Esophagus muscularis mucosa (tissue), 4 donors: Measurements from ENCODE around the gene MAST4. TPM values are rescaled to one million over a fixed set of nuclear protein-coding genes. Genes with fewer than 3 reads are reported as not detected.

Experiments
- DNase-seq: peaks from one replicate; pipeline ENCODE4 v3.0.0-alpha.2; 2017; ENCODE audit errors: extremely low spot score
- H3K27ac ChIP-seq, 4 donors: fragments of 200-600 bp; sonication (generic); replicated peaks in 1 of 4; 1 replicate in 3 of 4; 2 replicates in 1 of 4; pipeline ENCODE4 v1.5.1; 2016 to 2019; ENCODE audit warnings: mild to moderate bottlenecking in 1 of 4
- H3K27me3 ChIP-seq, 4 donors: fragments of 200-600 bp; sonication (generic); one replicate each; pipeline versions ENCODE4 v1.5.1 to v1.6.0; 2016 to 2019
- H3K36me3 ChIP-seq, 4 donors: fragments of 200-600 bp; sonication (generic); one replicate each; pipeline ENCODE4 v1.5.1; 2016 to 2019
- H3K4me1 ChIP-seq, 4 donors: fragments of 200-600 bp; sonication (generic); one replicate each; pipeline ENCODE4 v1.5.1; 2016 to 2019
- H3K4me3 ChIP-seq, 4 donors: fragments of 200-600 bp; sonication (generic); 1 replicate in 2 of 4; 2 replicates in 2 of 4; pipeline ENCODE4 v1.5.1; 2016 to 2019; ENCODE audit warnings: mild to moderate bottlenecking in 4 of 4, moderate library complexity in 1 of 4
- H3K9me3 ChIP-seq, 4 donors: fragments of 200-600 bp; sonication (generic); 1 replicate in 3 of 4; 2 replicates in 1 of 4; pipeline ENCODE4 v1.5.1; 2016 to 2019
- CTCF ChIP-seq, 3 experiments: fragments of 200-600 bp in 2 of 3; fragments of 450-650 bp in 1 of 3; sonication (generic) in 2 of 3; IDR thresholded peaks; one replicate each; pipeline ENCODE4 v1.5.1; 2017 to 2019; ENCODE audit warnings: antibody characterized with exemption in 3 of 3, mild to moderate bottlenecking in 2 of 3, moderate library complexity in 1 of 3
- EP300 ChIP-seq: sonication (generic); formaldehyde crosslinking; IDR thresholded peaks from one replicate; pipeline ENCODE4 v1.6.1; 2017; ENCODE audit warnings: antibody characterized with exemption
- POLR2A ChIP-seq: fragments of 450-650 bp; IDR thresholded peaks from one replicate; pipeline ENCODE4 v1.6.1; 2017; ENCODE audit warnings: antibody characterized with exemption, moderate library complexity, mild to moderate bottlenecking, low read depth
- POLR2AphosphoS5 ChIP-seq, 2 donors: sonication (generic); formaldehyde crosslinking; IDR thresholded peaks; one replicate each; pipeline ENCODE4 v1.6.1; 2017; ENCODE audit warnings: antibody characterized with exemption in 2 of 2
- WGBS: methylation state at CpG from one replicate; pipeline ENCODE4 v1.1.5; 2018; 5-methylcytosine and 5-hydroxymethylcytosine counted together
- intact Hi-C: fragments of 100-400 bp; cut with DNase I; formaldehyde crosslinking; loops from one replicate; pipeline ENCODE4 v1.15.1; 2023
- total RNA-seq, 4 donors: library from RNA; depleted of rRNA; stranded (reverse); fragments of >200 nt; gene quantifications; one replicate each; pipeline versions ENCODE4 v1.1.0 to v1.2.1, GENCODE V29; 2016

MAST4 gene
- total RNA-seq, 4 donors from 2014 or later: 26.2 to 39.7 (median 35.8) TPM

DNA sequence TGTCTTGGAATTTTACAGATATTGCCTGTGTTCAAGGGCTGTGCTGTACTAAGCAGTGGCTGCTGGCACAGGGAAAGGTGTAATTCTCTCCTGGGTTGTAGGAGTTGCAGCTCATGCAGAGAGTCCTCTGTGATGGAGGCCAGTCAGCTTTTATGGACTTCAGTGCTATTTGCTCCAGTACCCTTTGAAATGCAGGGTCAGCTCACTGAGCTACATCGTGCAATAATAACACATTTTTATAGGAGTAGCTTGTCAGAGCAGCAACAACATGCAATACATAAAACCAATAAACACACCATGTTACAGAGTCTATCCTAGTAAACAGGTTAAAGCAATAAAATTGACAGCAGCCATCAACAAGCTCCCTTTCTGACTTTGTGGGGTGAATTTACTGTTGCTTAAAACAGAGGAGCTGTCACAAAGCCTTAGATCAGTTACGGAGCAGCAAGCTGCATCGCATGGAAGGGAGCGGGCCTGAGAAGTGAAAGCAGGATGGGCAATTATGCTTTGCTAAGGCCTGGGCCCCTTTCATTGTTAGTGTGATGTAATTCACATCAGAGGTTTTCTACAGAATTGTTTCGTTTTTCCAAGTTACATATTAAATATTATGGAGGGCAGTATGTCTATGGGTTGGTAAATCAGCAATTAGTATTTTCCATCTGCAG lies 583.6 kb downstream of the MAST4 start:
- no peak overlapping the region for H3K27ac ChIP-seq
- no peak for TF ChIP-seq POLR2A
- no peak for TF ChIP-seq POLR2AphosphoS5 (IDR thresholded peaks at IDR 0.05)
- no peak for TF ChIP-seq CTCF (IDR thresholded peaks at IDR 0.05)
- TF ChIP-seq EP300: no peak
- WGBS: 96% methylated on average over 5 of the region's 5 CpGs
- no peak overlapping the region for H3K4me3 ChIP-seq
- no peaks in the 10 kb centered on the region for H3K27me3 ChIP-seq
- H3K4me1 ChIP-seq: peaks cover 8 to 16% (median 12%) of the 10 kb centered on the region in 4 donors
- no peaks in the 10 kb centered on the region for H3K36me3 ChIP-seq
- DNase-seq: no peak
- no peaks in the 10 kb centered on the region for H3K9me3 ChIP-seq
- intact Hi-C loops: no loop called here

GRCh38 chr5:67181648-67182221 lies 585.5 kb downstream of the MAST4 start:
- no peaks in the 10 kb centered on the region for H3K9me3 ChIP-seq
- intact Hi-C loops: no loop called here
- no peak for DNase-seq
- TF ChIP-seq POLR2A (no peak), CTCF (IDR thresholded peaks at IDR 0.05) (no peak), POLR2AphosphoS5 (IDR thresholded peaks at IDR 0.05) (no peak), EP300 (no peak)
- peak overlapping the region in 2 of 4 donors; percentile 30 to 40 for H3K27ac ChIP-seq
- no peaks in the 10 kb centered on the region for H3K36me3 ChIP-seq
- no peaks in the 10 kb centered on the region for H3K27me3 ChIP-seq
- H3K4me1 ChIP-seq: peaks cover 8 to 16% (median 12%) of the 10 kb centered on the region in 4 donors
- no peak overlapping the region for H3K4me3 ChIP-seq
- 75% methylated on average over 5 of the region's 5 CpGs for WGBS

DNA sequence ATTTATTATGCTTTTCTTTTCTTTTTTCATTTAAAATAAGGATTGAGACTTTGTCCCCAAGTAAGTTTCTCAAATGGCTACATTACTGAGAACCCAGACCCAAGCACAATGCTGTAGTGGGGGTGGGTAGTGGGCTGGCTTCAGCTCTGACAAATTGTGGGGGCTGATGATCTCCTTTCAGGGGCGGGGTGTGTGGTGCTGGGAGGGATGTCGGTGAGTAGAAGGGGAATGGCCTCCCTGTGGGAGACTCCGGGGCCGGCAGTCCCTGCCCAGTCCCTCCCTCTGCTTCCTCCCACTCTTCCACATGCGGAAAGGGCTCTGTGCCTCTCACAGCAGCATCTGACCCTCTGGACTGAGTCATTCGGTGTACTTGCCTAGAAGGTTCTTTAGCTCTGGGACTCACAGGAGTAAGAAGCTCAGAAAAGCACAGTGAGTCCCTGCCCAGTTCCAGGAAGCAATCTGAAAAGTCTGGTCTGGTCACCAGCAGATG lies 586.2 kb downstream of the MAST4 start:
- intact Hi-C loops: no loop called here
- no peaks in the 10 kb centered on the region for H3K36me3 ChIP-seq
- DNase-seq: no peak
- H3K27ac ChIP-seq: peak overlapping the region in 3 of 4 donors; percentile 16 to 40 (median 30)
- WGBS: 31% methylated on average over 6 of the region's 6 CpGs
- TF ChIP-seq POLR2AphosphoS5 (IDR thresholded peaks at IDR 0.05) (peak; percentile 12 to 58), CTCF (IDR thresholded peaks at IDR 0.05) (no peak), POLR2A (no peak), EP300 (no peak)
- no peak overlapping the region for H3K4me3 ChIP-seq
- H3K27me3 ChIP-seq: no peaks in the 10 kb centered on the region
- H3K4me1 ChIP-seq: peaks cover 8 to 16% (median 12%) of the 10 kb centered on the region in 4 donors
- H3K9me3 ChIP-seq: no peaks in the 10 kb centered on the region

DNA sequence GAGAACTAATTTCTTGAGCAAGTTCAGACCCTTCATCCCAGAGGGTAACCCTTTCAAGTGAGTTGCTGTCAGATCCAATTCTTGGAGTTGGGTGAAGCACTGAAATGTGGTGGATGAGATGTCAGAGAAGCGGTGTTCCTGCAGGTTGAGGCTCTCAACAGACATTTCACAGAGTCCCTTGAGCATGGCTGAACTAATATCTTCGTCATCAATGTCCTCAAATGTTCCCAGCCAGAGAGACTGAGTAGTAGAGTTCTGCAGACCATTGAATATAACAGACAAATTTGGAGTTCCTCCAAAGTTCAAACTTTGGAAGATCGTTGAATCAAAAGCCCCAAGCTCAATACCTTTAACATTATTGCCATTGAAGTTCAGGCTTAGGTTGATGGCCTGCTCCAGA lies 587.7 kb downstream of the MAST4 start:
- WGBS: 96% methylated on average over 3 of the region's 3 CpGs
- Histone ChIP-seq H3K4me1 (peaks cover 8 to 16% (median 12%) of the 10 kb centered on the region in 4 donors), H3K36me3 (no peaks in the 10 kb centered on the region), H3K9me3 (no peaks in the 10 kb centered on the region), H3K4me3 (no peak overlapping the region), H3K27ac (no peak overlapping the region), H3K27me3 (no peaks in the 10 kb centered on the region)
- TF ChIP-seq CTCF (IDR thresholded peaks at IDR 0.05): no peak
- no peak for TF ChIP-seq POLR2AphosphoS5 (IDR thresholded peaks at IDR 0.05)
- TF ChIP-seq EP300: no peak
- no peak for TF ChIP-seq POLR2A
- DNase-seq: no peak
- intact Hi-C loops: no loop called here
